Body of pancreas (tissue), 4 donors: ENCODE data around the gene PHACTR3. TPM values are rescaled to one million over a fixed set of nuclear protein-coding genes. Genes with fewer than 3 reads are reported as not detected.

Experiments
- ATAC-seq: fragments of 150-250 bp; one replicate; pipeline ENCODE4 v1.9.1; 2016
- DNase-seq, 4 donors: peaks; one replicate each; pipeline ENCODE4 v3.0.0-alpha.2; 2019
- H3K27ac ChIP-seq, 4 donors: fragments of 200-600 bp; sonication (generic); 1 replicate in 3 of 4; 2 replicates in 1 of 4; pipeline versions ENCODE4 v1.5.1 to v1.6.1; 2016 to 2019; ENCODE audit warnings: mild to moderate bottlenecking in 1 of 4, mixed read lengths in 1 of 4, moderate library complexity in 1 of 4
- H3K27me3 ChIP-seq, 2 donors: fragments of 200-600 bp; sonication (generic); one replicate each; pipeline ENCODE4 v1.6.0; 2016; ENCODE audit warnings: mild to moderate bottlenecking in 1 of 2
- H3K36me3 ChIP-seq, 2 donors: fragments of 200-600 bp; sonication (generic); replicated peaks in 1 of 2; 2 replicates each; pipeline ENCODE4 v1.5.1; 2016; ENCODE audit warnings: low read depth in 2 of 2; ENCODE audit not compliant: insufficient read depth in 1 of 2
- H3K4me1 ChIP-seq: fragments of 200-600 bp; sonication (generic); one replicate; pipeline ENCODE4 v1.6.0; 2016
- H3K4me3 ChIP-seq, 2 donors: fragments of 200-600 bp; sonication (generic); 1 replicate in 1 of 2; 2 replicates in 1 of 2; pipeline ENCODE4 v1.5.1; 2016 to 2019
- H3K9me3 ChIP-seq, 3 donors: fragments of 200-600 bp; sonication (generic); 1 replicate in 2 of 3; 2 replicates in 1 of 3; pipeline ENCODE4 v1.5.1; 2016
- CTCF ChIP-seq, 7 experiments: fragments of 450-650 bp in 4 of 7; fragments of 200-600 bp in 3 of 7; sonication (generic) in 3 of 7; IDR thresholded peaks; one replicate each; pipeline ENCODE4 v1.5.1; 2016 to 2019; ENCODE audit warnings: antibody characterized with exemption in 7 of 7
- POLR2A ChIP-seq, 3 donors: fragments of 450-650 bp; IDR thresholded peaks; one replicate each; pipeline ENCODE4 v1.6.1; 2016; ENCODE audit warnings: antibody characterized with exemption in 3 of 3, mild to moderate bottlenecking in 2 of 3
- WGBS, 2 donors: methylation state at CpG; one replicate each; pipeline ENCODE4 v1.1.5; 2017; 5-methylcytosine and 5-hydroxymethylcytosine counted together
- intact Hi-C: fragments of 100-400 bp; cut with DNase I; formaldehyde crosslinking; loops from one replicate; pipeline ENCODE4 v1.15.1; 2023
- total RNA-seq, 2 donors: library from RNA; depleted of rRNA; stranded (reverse); fragments of >200 nt; gene quantifications; one replicate each; pipeline ENCODE4 v1.1.0, GENCODE V29; 2016

The PHACTR3 gene
- total RNA-seq, 2 donors from 2014 or later: 0.52 to 0.66 TPM

DNA sequence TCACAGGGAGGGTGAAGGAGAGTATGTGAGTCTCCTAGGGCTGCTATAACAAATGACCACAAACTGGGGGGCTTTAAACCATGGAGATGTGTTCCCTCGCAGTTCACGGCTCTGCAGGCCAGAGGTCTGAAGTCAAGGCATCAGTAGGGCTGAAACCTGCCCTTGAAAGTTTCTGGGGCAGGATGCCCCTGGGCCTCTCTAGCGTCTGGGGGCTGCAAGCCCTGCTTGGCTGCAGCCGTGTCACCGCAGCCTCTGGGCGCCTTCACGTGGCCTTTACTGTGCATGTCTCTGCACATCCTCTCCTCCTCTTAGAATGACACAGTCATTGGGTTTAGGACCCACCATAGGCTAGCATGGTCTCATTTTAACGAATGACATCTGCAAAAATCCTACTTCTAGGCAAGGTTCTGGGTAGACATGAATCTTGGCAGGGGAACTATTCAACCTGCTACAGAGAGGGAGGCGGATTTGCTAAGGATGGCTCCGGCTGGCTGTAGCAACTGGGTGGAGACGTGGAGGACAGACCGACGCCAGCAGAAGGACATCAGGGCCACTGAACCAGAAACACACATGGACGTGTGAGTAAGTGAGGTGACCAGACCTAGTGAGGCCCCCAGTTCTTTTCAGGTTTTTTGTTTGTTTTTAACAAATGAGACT is 58.6 kb downstream of the PHACTR3 start:
- no peak for DNase-seq
- no peak overlapping the region for H3K4me3 ChIP-seq
- no peak for TF ChIP-seq POLR2A (IDR thresholded peaks at IDR 0.05)
- no peak for TF ChIP-seq CTCF (IDR thresholded peaks at IDR 0.05)
- no peaks in the 10 kb centered on the region for H3K27me3 ChIP-seq
- ATAC-seq: no peak
- WGBS, 2 donors: 69 to 83% methylated on average over 8 to 14 of the region's 14 CpGs
- no peak overlapping the region for H3K27ac ChIP-seq
- H3K4me1 ChIP-seq: no peaks in the 10 kb centered on the region
- no peaks in the 10 kb centered on the region for H3K36me3 ChIP-seq
- intact Hi-C loops: no loop called here
- H3K9me3 ChIP-seq: peaks cover 0 to 5% (median 0%) of the 10 kb centered on the region in 3 donors

GRCh38 chr20:59663513-59664060 is 59.2 kb downstream of the PHACTR3 start:
- Histone ChIP-seq H3K4me3 (no peak overlapping the region), H3K9me3 (peaks cover 0 to 1% (median 0%) of the 10 kb centered on the region in 3 donors), H3K36me3 (no peaks in the 10 kb centered on the region), H3K27ac (no peak overlapping the region), H3K4me1 (no peaks in the 10 kb centered on the region), H3K27me3 (no peaks in the 10 kb centered on the region)
- intact Hi-C loops: no loop called here
- ATAC-seq: no peak
- no peak for TF ChIP-seq POLR2A (IDR thresholded peaks at IDR 0.05)
- no peak for TF ChIP-seq CTCF (IDR thresholded peaks at IDR 0.05)
- whole genome bisulfite sequencing, 2 donors: 60 to 66% methylated on average over 15 of the region's 15 CpGs
- DNase-seq: no peak

DNA sequence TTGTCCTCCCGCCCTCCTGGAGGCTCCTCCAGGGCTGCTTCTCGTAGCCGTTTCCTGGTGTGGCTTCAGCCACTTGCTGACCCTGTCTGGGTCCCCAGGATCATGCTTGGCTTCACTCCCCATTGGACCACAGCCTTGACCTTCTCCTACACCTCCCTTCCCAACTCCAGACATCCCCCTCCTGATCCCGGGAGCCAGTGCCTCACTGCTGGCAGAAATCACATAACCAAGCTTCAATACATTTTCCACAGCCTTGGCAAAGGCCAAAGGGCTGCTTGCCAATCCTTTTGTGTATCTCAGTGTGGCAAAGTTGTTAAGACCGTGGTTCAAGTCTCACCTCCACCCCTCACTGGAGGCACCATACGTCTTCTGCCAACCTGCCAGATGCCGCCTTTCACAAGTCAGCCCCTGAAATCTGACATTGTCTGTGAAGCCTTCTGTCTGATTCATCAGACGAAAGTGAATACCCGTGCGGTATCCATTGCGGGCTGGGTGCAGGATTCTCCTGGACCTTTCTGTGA is 60.1 kb downstream of the PHACTR3 start:
- intact Hi-C loops: no loop called here

DNA sequence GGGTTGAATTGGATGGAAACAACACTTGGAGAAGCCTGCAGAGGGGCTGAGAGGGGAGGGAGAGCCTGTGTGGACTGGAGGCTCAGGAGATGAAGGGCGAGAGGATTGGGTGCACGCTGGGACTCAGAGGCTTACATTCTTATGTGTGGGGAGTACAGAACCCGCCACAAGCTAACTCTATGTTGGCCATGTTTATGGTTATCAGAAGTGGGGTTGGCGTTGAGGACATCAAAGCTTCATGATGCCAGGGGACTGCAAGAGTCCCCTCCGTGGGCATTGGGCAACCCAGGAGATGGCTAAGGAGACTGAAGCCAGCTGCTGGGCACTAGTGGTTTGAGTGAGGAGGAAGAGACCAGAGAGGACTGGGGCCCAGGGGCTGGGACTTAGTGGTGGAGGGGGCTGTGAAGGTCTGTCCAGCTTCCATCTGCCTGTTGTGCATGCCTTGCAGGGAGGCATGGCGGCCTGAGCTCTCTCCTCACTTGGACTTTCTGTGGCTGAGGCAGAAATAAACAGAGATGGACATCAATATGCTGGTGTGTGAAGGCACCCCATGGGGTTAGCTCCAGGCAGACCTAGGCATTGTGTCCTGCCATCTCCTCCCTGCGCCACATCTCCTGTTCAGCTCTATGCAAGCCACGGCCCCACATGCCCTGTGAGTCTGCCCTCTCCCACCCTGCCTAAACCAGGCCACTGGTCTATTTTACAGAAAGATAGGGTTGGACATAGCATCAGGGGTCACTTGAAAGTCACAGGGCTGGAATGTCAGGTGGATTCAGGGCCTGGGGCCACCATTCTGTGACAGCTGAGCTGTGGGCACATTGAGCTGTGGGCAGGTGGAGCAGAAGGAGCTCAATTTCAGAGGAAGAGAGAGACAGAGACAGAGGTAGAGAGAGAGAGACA is 61.6 kb downstream of the PHACTR3 start:
- 65 to 70% methylated on average over 8 of the region's 8 CpGs for WGBS, 2 donors
- intact Hi-C loops: no loop called here
- Histone ChIP-seq H3K4me1 (no peaks in the 10 kb centered on the region), H3K27ac (no peak overlapping the region), H3K36me3 (no peaks in the 10 kb centered on the region), H3K4me3 (no peak overlapping the region), H3K27me3 (no peaks in the 10 kb centered on the region), H3K9me3 (no peaks in the 10 kb centered on the region)
- TF ChIP-seq CTCF (IDR thresholded peaks at IDR 0.05): no peak
- TF ChIP-seq POLR2A (IDR thresholded peaks at IDR 0.05): no peak
- no peak for ATAC-seq
- DNase-seq: no peak

More for the DNA sequence above, 60.1 kb downstream of the PHACTR3 start:
- no peaks in the 10 kb centered on the region for H3K4me1 ChIP-seq
- H3K4me3 ChIP-seq: no peak overlapping the region
- H3K27me3 ChIP-seq: no peaks in the 10 kb centered on the region
- no peaks in the 10 kb centered on the region for H3K36me3 ChIP-seq
- ATAC-seq (no peak), DNase-seq (no peak)
- TF ChIP-seq POLR2A (IDR thresholded peaks at IDR 0.05): no peak
- TF ChIP-seq CTCF (IDR thresholded peaks at IDR 0.05): no peak
- H3K27ac ChIP-seq: no peak overlapping the region
- 50 to 63% methylated on average over 10 to 11 of the region's 11 CpGs for WGBS, 2 donors
- no peaks in the 10 kb centered on the region for H3K9me3 ChIP-seq
